ENCODE data around the gene SNURF. TPM values are rescaled to one million over a fixed set of nuclear protein-coding genes. Genes with fewer than 3 reads are reported as not detected.

The SNURF gene, protein sequence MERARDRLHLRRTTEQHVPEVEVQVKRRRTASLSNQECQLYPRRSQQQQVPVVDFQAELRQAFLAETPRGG
- total RNA-seq, result 10 to 100 TPM; 21.8 to 27.2 TPM
- 24.9 TPM for polyA plus RNA-seq (2013, experiment 1 of 2)
- 42.8 TPM for polyA plus RNA-seq (2013, experiment 2 of 2)
- long read RNA-seq, experiment 1, result 0 reads
- long read RNA-seq, experiment 2, partial matches to known transcripts, result 0 of 1 reads
- long read RNA-seq, experiment 2, other reads (novel, unspliced or antisense), result 0 of 1 reads
- long read RNA-seq, experiment 3, result 0 reads
- long read RNA-seq, experiment 4, result 0 reads

DNA sequence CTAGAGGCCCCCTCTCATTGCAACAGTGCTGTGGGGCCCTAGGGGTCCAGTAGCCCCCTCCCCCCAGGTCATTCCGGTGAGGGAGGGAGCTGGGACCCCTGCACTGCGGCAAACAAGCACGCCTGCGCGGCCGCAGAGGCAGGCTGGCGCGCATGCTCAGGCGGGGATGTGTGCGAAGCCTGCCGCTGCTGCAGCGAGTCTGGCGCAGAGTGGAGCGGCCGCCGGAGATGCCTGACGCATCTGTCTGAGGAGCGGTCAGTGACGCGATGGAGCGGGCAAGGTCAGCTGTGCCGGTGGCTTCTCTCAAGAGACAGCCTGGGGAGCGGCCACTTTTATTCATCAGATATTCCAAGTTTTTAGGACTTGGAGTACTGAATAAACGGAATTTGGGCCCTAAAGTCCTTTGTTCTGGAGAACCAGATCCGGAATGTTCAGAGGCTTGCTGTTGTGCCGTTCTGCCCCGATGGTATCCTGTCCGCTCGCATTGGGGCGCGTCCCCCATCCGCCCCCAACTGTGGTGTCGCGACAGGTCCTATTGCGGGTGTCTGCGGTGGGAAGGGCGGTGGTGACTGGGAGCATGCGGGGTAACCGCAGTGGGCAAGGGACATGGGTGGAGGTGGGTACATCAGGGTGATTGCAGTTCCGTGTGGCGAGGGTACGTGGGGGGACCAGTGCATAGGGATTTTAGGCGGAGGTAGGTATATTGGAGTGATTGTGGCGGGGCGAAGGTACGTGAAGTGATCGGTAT lies at the start of gene SNURF, which contains the start of gene SNRPN:
TSS of gene SNURF (plus strand) at position 205 of the 748 bp plus-strand sequence. CDS start at position 267, 62 bp downstream.
TSS of gene SNRPN (plus strand) at position 205 of the 748 bp plus-strand sequence. CDS start 19,467 bp downstream, outside the sequence.
- H3K4me1 Mint-ChIP-seq, result peaks cover 18% of the 10 kb centered on the region
- peak within 1 kb of the TSS; percentile 96 for H3K4me3 Mint-ChIP-seq
- Histone ChIP-seq H3K9ac (ENCODE audit: extremely low read depth, low read length, poor library complexity, severe bottlenecking) (peak within 1 kb of the TSS; percentile 92), H3K4me3 (ENCODE audit: low read length) (peak within 1 kb of the TSS; percentile 90), H3K4me1 (ENCODE audit: control insufficient read depth, insufficient read depth, low read length) (no peaks in the 10 kb centered on the region), H3K27me3 (ENCODE audit: control insufficient read depth, insufficient read depth, low read length, poor library complexity, severe bottlenecking) (no peaks in the 10 kb centered on the region), H3K27ac (ENCODE audit: low read depth, low read length) (peak within 1 kb of the TSS; percentile 88), H3K36me3 (ENCODE audit: control insufficient read depth, insufficient read depth, low read length) (peaks cover 15% of the 10 kb centered on the region), H3K9me3 (ENCODE audit: control insufficient read depth, low read length) (peaks cover 23% of the 10 kb centered on the region)
- DNase-seq, result peak; percentile 85
- TF ChIP-seq, protein P1, sequence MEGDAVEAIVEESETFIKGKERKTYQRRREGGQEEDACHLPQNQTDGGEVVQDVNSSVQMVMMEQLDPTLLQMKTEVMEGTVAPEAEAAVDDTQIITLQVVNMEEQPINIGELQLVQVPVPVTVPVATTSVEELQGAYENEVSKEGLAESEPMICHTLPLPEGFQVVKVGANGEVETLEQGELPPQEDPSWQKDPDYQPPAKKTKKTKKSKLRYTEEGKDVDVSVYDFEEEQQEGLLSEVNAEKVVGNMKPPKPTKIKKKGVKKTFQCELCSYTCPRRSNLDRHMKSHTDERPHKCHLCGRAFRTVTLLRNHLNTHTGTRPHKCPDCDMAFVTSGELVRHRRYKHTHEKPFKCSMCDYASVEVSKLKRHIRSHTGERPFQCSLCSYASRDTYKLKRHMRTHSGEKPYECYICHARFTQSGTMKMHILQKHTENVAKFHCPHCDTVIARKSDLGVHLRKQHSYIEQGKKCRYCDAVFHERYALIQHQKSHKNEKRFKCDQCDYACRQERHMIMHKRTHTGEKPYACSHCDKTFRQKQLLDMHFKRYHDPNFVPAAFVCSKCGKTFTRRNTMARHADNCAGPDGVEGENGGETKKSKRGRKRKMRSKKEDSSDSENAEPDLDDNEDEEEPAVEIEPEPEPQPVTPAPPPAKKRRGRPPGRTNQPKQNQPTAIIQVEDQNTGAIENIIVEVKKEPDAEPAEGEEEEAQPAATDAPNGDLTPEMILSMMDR (conservative IDR thresholded peaks at IDR 0.05), result no peak
- peaks cover 11% of the 10 kb centered on the region for H3K36me3 Mint-ChIP-seq (ENCODE audit: low read depth)
- peak within 1 kb of the TSS; percentile 91 for H3K27ac Mint-ChIP-seq
- H3K27me3 Mint-ChIP-seq (ENCODE audit: insufficient read depth), result no peaks in the 10 kb centered on the region
- H3K9me3 Mint-ChIP-seq, result peaks cover 50% of the 10 kb centered on the region
- WGBS, 2 experiments (ENCODE audit: insufficient coverage in 1 of 2, insufficient read length in 1 of 2), result 48 to 61% methylated on average over 12 to 47 of the region's 47 CpGs

DNA sequence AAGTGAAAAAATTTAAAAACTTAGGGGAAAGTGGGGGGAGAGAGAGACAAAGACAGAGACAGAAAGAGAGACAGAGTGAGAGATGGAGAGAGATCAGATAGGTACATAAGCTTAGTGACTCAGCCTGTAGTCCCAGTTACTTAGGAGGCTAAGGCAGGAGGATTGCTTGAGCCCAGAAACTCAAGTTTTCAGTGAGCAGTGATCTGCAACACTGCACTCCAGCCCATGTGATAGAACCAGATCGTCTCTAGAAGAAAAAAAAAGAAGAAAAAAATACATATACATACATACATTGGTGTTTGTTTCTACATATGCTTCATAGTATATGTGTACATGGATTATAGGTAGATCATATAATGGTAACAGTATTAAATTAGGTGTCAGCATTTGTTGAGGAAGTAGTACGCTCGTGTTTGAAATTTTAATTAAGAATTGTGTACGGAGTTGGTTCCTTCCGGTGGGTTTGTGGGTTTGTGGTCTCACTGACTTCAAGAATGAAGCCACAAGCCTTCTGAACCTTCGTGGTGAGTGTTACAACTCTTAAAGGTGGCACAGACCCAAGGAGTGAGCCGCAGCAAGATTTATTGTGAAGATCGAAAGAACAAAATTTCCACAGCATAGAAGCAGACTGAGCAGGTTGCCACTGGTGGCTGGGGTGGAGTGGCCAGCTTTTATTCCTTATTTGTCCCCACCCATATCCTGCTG lies 38.3 kb upstream of the SNURF start:
- no peak overlapping the region for H3K4me3 ChIP-seq (ENCODE audit: low read length)
- Mint-ChIP-seq H3K4me3 (no peak overlapping the region), H3K27me3 (ENCODE audit: insufficient read depth) (no peaks in the 10 kb centered on the region), H3K4me1 (peaks cover 5% of the 10 kb centered on the region), H3K9me3 (peaks cover 55% of the 10 kb centered on the region), H3K36me3 (ENCODE audit: low read depth) (peaks cover 11% of the 10 kb centered on the region), H3K27ac (no peak overlapping the region)
- no peaks in the 10 kb centered on the region for H3K27me3 ChIP-seq (ENCODE audit: control insufficient read depth, insufficient read depth, low read length, poor library complexity, severe bottlenecking)
- H3K36me3 ChIP-seq (ENCODE audit: control insufficient read depth, insufficient read depth, low read length), result peaks cover 32% of the 10 kb centered on the region
- no peak overlapping the region for H3K9ac ChIP-seq (ENCODE audit: extremely low read depth, low read length, poor library complexity, severe bottlenecking)
- TF ChIP-seq, protein P1 (conservative IDR thresholded peaks at IDR 0.05), result no peak
- WGBS, 2 experiments (ENCODE audit: insufficient coverage in 1 of 2, insufficient read length in 1 of 2), result 71 to 91% methylated on average over 2 to 7 of the region's 8 CpGs
- no peaks in the 10 kb centered on the region for H3K4me1 ChIP-seq (ENCODE audit: control insufficient read depth, insufficient read depth, low read length)
- H3K27ac ChIP-seq (ENCODE audit: low read depth, low read length), result no peak overlapping the region
- no peak for DNase-seq
- peaks cover 33% of the 10 kb centered on the region for H3K9me3 ChIP-seq (ENCODE audit: control insufficient read depth, low read length)

DNA sequence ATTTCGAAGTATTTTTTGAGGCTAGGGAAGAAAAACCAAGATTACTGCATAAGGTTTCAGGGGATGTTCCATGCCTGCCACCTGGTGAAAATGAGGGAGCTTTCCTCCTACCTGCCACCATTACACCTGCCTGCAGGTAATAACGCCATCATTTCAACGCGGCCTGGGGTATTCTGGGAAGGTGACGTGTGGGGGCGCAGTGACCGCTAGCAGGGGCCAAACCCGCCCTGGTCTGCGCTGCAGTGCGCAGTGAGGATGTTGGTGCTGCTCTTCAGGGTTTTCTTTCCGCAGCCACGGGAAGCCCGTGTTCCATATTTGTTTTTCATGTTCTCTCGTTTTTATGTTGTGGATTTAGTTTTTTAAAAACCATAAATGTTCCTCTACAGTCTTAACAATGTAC lies 37.4 kb upstream of the SNURF start:
- WGBS, 2 experiments (ENCODE audit: insufficient coverage in 1 of 2, insufficient read length in 1 of 2), result 94 to 95% methylated on average over 7 to 14 of the region's 14 CpGs
- peaks cover 36% of the 10 kb centered on the region for H3K36me3 ChIP-seq (ENCODE audit: control insufficient read depth, insufficient read depth, low read length)
- no peaks in the 10 kb centered on the region for H3K27me3 Mint-ChIP-seq (ENCODE audit: insufficient read depth)

More for the DNA sequence above, 37.4 kb upstream of the SNURF start:
- Histone ChIP-seq H3K27ac (ENCODE audit: low read depth, low read length) (no peak overlapping the region), H3K27me3 (ENCODE audit: control insufficient read depth, insufficient read depth, low read length, poor library complexity, severe bottlenecking) (no peaks in the 10 kb centered on the region), H3K9me3 (ENCODE audit: control insufficient read depth, low read length) (peaks cover 34% of the 10 kb centered on the region), H3K9ac (ENCODE audit: extremely low read depth, low read length, poor library complexity, severe bottlenecking) (no peak overlapping the region), H3K4me1 (ENCODE audit: control insufficient read depth, insufficient read depth, low read length) (no peaks in the 10 kb centered on the region), H3K4me3 (ENCODE audit: low read length) (no peak overlapping the region)
- TF ChIP-seq, protein P1 (conservative IDR thresholded peaks at IDR 0.05), result no peak
- peaks cover 5% of the 10 kb centered on the region for H3K4me1 Mint-ChIP-seq
- peaks cover 9% of the 10 kb centered on the region for H3K36me3 Mint-ChIP-seq (ENCODE audit: low read depth)
- peaks cover 55% of the 10 kb centered on the region for H3K9me3 Mint-ChIP-seq
- no peak for DNase-seq
- no peak overlapping the region for H3K4me3 Mint-ChIP-seq
- no peak overlapping the region for H3K27ac Mint-ChIP-seq

All from endodermal cell (in vitro differentiated cells).